Stomach (tissue), 4 donors: Measurements from ENCODE around the gene NCOA1.

Source experiments
- CTCF ChIP-seq, 7 experiments: fragments of 450-650 bp in 4 of 7; fragments of 200-600 bp in 3 of 7; sonication (generic) in 3 of 7; IDR thresholded peaks; one replicate each; pipeline ENCODE4 v1.5.1; 2016 to 2019; ENCODE audit warnings: antibody characterized with exemption in 7 of 7, control low read depth in 2 of 7, mild to moderate bottlenecking in 1 of 7
- POLR2A ChIP-seq, 4 donors: fragments of 450-650 bp; IDR thresholded peaks; one replicate each; pipeline ENCODE4 v1.6.1; 2016; ENCODE audit warnings: antibody characterized with exemption in 4 of 4, control low read depth in 2 of 4, mild to moderate bottlenecking in 1 of 4, moderate library complexity in 1 of 4
- POLR2AphosphoS5 ChIP-seq, 3 donors: sonication (generic); formaldehyde crosslinking; IDR thresholded peaks; one replicate each; pipeline ENCODE4 v1.6.1; 2016; ENCODE audit warnings: antibody characterized with exemption in 3 of 3

- TF ChIP-seq CTCF (IDR thresholded peaks at IDR 0.05) = no peak
- no peak for TF ChIP-seq POLR2AphosphoS5 (IDR thresholded peaks at IDR 0.05)
- TF ChIP-seq POLR2A (IDR thresholded peaks at IDR 0.05) = no peak
Observed at GRCh38 chr2:24621779-24622538, 130.9 kb downstream of the NCOA1 start.
